Measurements from ENCODE around the gene PCDHAC1. TPM values are rescaled to one million over a fixed set of nuclear protein-coding genes. Genes with fewer than 3 reads are reported as not detected.

PCDHAC1 gene
- total RNA-seq, 1 donor from 2014 or later = 3.7 TPM

GRCh38 chr5:140883373-140883772 is 42.7 kb upstream of the PCDHAC1 start:
- Histone ChIP-seq H3K36me3 (no peaks in the 10 kb centered on the region), H3K9me3 (no peaks in the 10 kb centered on the region), H3K27ac (no peak overlapping the region), H3K27me3 (no peaks in the 10 kb centered on the region), H3K4me3 (no peak overlapping the region), H3K4me1 (no peaks in the 10 kb centered on the region)
- no peak for ATAC-seq
- no peak for TF ChIP-seq CTCF (IDR thresholded peaks at IDR 0.05)
- intact Hi-C loops (cut with DNase I) = no loop called here
- DNase-seq = peak; percentile 58

DNA sequence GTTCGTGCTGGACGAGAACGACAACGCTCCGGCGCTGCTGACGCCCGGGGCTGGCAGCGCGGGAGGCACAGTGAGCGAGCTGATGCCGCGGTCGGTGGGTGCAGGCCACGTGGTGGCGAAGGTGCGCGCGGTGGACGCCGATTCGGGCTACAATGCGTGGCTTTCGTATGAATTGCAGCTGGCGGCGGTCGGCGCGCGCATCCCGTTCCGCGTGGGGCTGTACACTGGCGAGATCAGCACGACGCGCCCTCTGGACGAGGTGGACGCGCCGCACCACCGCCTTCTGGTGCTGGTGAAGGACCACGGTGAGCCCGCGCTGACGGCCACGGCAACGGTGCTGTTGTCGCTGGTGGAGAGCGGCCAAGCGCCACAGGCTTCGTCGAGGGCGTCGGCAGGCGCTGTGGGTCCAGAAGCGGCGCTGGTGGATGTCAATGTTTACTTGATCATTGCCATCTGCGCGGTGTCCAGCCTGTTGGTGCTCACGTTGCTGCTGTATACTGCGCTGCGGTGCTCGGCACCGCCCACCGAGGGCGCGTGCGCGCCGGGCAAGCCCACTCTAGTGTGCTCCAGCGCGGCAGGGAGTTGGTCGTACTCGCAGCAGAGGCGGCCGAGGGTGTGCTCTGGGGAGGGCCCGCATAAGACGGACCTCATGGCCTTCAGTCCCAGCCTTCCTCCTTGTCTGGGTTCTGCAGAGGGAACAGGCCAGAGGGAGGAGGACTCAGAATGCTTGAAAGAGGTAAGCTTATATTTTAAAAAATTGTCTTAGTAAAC is 42.0 kb upstream of the PCDHAC1 start:
- TF ChIP-seq CTCF (IDR thresholded peaks at IDR 0.05) = no peak
- no peaks in the 10 kb centered on the region for H3K36me3 ChIP-seq
- no peaks in the 10 kb centered on the region for H3K9me3 ChIP-seq
- H3K4me3 ChIP-seq = no peak overlapping the region
- no peaks in the 10 kb centered on the region for H3K27me3 ChIP-seq
- no peak overlapping the region for H3K27ac ChIP-seq
- DNase-seq (peak; percentile 58), ATAC-seq (peak; percentile 26)
- intact Hi-C loops (cut with DNase I) = no loop called here
- H3K4me1 ChIP-seq = no peaks in the 10 kb centered on the region

DNA sequence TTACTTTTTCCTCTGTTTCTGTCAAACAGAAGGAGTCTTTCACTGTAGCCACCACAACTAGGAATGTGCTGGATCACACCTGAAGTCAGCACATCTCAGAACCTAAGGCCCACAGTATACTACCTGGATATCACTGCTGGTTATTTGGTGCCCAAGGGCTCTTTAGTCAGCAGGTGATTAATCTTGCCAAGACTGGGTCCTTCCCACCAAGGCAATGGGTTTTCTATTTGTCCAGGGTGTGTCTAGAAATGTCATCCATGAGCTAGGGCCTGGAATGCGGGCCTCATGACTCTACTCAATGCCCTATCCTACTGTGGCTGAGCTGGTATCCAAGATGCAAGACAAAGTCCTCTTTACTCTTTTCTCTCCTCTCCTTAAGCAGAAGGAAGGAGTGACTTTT is 9.8 kb upstream of the PCDHAC1 start:
- Histone ChIP-seq H3K27ac (no peak overlapping the region), H3K27me3 (no peaks in the 10 kb centered on the region), H3K4me1 (no peaks in the 10 kb centered on the region), H3K36me3 (no peaks in the 10 kb centered on the region), H3K9me3 (no peaks in the 10 kb centered on the region), H3K4me3 (no peak overlapping the region)
- intact Hi-C loops (cut with DNase I) = no loop called here
- ATAC-seq (no peak), DNase-seq (no peak)
- TF ChIP-seq CTCF (IDR thresholded peaks at IDR 0.05) = no peak

DNA sequence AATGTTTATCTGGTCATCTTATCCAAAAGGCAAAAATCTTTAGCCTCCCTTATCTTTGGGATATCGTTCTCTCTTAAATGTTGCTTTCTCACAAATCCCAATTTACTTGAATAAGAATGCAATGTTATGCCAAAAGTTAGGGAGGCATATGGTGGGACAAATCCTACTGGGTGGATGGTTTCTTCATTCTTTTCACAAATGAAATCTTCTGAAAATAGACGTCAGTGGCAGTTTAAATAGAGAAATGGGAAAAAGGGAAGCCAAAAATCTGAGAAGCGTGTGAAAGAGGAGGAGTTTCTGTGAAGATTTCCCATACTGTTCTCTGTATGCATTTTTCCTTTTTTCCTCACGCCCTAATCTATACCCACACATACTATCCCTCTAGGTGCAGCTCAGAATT is 2.5 kb upstream of the PCDHAC1 start:
- TF ChIP-seq CTCF (IDR thresholded peaks at IDR 0.05) = no peak
- no peaks in the 10 kb centered on the region for H3K9me3 ChIP-seq
- intact Hi-C loops (cut with DNase I) = no loop called here
- no peaks in the 10 kb centered on the region for H3K27me3 ChIP-seq
- no peaks in the 10 kb centered on the region for H3K36me3 ChIP-seq
- DNase-seq (no peak), ATAC-seq (no peak)
- H3K27ac ChIP-seq = no peak overlapping the region
- peaks cover 5% of the 10 kb centered on the region for H3K4me1 ChIP-seq
- H3K4me3 ChIP-seq = no peak overlapping the region

- H3K27ac ChIP-seq = no peak overlapping the region
- no peaks in the 10 kb centered on the region for H3K27me3 ChIP-seq
- intact Hi-C loops (cut with DNase I) = no loop called here
- DNase-seq (peak; percentile 93), ATAC-seq (peak; percentile 98)
- H3K4me1 ChIP-seq = peaks cover 5% of the 10 kb centered on the region
- no peaks in the 10 kb centered on the region for H3K36me3 ChIP-seq
- no peaks in the 10 kb centered on the region for H3K9me3 ChIP-seq
- TF ChIP-seq CTCF (IDR thresholded peaks at IDR 0.05) = peak; percentile 78
- H3K4me3 ChIP-seq = peak overlapping the region; percentile 60
These were observed 536 bp downstream of the PCDHAC1 start for GRCh38 chr5:140926443-140927227.

Measured in upper lobe of right lung (tissue), 1 donor.